ENCODE results near the gene SDK1.

GRCh38 chr7:3436112-3436511 is 135.1 kb downstream of the SDK1 start:
- TF ChIP-seq CTCF (IDR thresholded peaks at IDR 0.05 in 4 of 5, conservative IDR thresholded peaks at IDR 0.05 in 1 of 5) (no peak), POLR2A (IDR thresholded peaks at IDR 0.05) (no peak)
